Loucy (cell line): ENCODE measurements around the gene LAMA4.

Source experiments
- CTCF ChIP-seq: fragments of 200-600 bp; sonication (generic); conservative IDR thresholded peaks from 2 replicates; pipeline ENCODE4 v1.5.1; 2014; ENCODE audit warnings: mild to moderate bottlenecking, antibody characterized with exemption, low read length
- EZH2phosphoT487 ChIP-seq: fragments of 200-600 bp; IDR thresholded peaks from 2 replicates; pipeline ENCODE4 v1.6.1; 2018; ENCODE audit warnings: antibody characterized with exemption, mild to moderate bottlenecking, moderate library complexity, borderline replicate concordance

DNA sequence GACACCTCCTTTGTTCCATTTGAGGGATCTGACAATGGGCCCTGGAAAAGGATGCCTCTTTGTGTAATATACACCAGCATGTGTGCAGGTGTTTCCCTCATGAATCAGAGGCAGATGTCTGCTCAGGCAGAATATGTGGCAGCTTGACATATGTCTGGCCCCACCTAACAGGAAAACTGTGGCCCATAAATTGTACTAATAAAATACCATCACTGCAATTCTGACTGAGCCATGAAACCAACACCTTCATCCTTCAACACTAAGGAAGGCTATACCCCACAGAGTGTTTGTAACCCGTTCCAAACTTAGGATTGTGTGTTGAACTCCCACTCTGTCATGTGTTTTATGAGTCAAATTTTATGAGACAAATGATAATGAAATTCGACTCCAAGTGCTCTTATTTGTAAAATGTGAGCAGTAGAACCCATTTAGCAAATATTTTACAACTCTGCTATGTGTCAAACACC, 22.7 kb downstream of the LAMA4 start:
- TF ChIP-seq EZH2phosphoT487 = peak; percentile 62; the same call in 1 of the 2 replicates
- TF ChIP-seq CTCF = no peak
